WTC11 (cell line): ENCODE data around the gene GLB1L3. TPM values are rescaled to one million over a fixed set of nuclear protein-coding genes. Genes with fewer than 3 reads are reported as not detected.
"Not testable (repeated sequence)": the region's sequence is repeated elsewhere in the genome, so short reads cannot be mapped to it uniquely, and the experiment has no call there.

ENCODE experiments used
- ATAC-seq: fragments of 200-7000 bp; cut with Tn5 transposase; 2 replicates; pipeline ENCODE4 v1.10.0; 2021; ENCODE audit warnings: mild to moderate bottlenecking, moderate library complexity
- CTCF ChIA-PET: fragments of 300-600 bp; sonication (Branson Sonifier 250); formaldehyde crosslinking; loops from one replicate; lab custom pipeline; 2021; ENCODE audit warnings: antibody characterized with exemption; lab: Charles Lee
- POLR2A ChIA-PET: fragments of 350-600 bp; sonication (Branson Sonifier 250); formaldehyde crosslinking; loops from one replicate; lab custom pipeline; 2021; ENCODE audit warnings: antibody characterized with exemption; lab: Charles Lee
- DNase-seq: peaks from one replicate; pipeline ENCODE4 v3.0.0; 2021; ENCODE audit warnings: low spot score
- H3K27ac Mint-ChIP-seq: 2 replicates; pipeline ENCODE4 v1.8.0; 2021; ENCODE audit warnings: mixed read lengths
- H3K27me3 Mint-ChIP-seq: 2 replicates; pipeline ENCODE4 v1.8.0; 2021; ENCODE audit warnings: low read depth, mild to moderate bottlenecking, moderate library complexity, mixed read lengths
- H3K36me3 Mint-ChIP-seq: 2 replicates; pipeline ENCODE4 v1.8.0; 2021; ENCODE audit warnings: mixed read lengths
- H3K4me1 Mint-ChIP-seq: 2 replicates; pipeline ENCODE4 v1.8.0; 2022; ENCODE audit warnings: mixed read lengths
- H3K4me3 Mint-ChIP-seq: 2 replicates; pipeline ENCODE4 v1.8.0; 2021; ENCODE audit warnings: mild to moderate bottlenecking, moderate library complexity, mixed read lengths
- H3K9me3 Mint-ChIP-seq: 2 replicates; pipeline ENCODE4 v1.8.0; 2021; ENCODE audit warnings: mixed read lengths
- ATF6 ChIP-seq: sonication (generic); formaldehyde crosslinking; IDR thresholded peaks from 2 replicates; pipeline ENCODE4 v1.8.1; 2023; ENCODE audit warnings: mild to moderate bottlenecking, missing genetic modification reagents
- CREB1 ChIP-seq: sonication (generic); formaldehyde crosslinking; IDR thresholded peaks from 2 replicates; pipeline ENCODE4 v1.8.0; 2023; ENCODE audit warnings: mild to moderate bottlenecking, missing genetic modification reagents
- EMX1 ChIP-seq: fragments of 250-450 bp; sonication (Bioruptor Pico); IDR thresholded peaks from 2 replicates; pipeline ENCODE4 v1.8.0; 2021; ENCODE audit warnings: mild to moderate bottlenecking
- ESRRA ChIP-seq: sonication (generic); formaldehyde crosslinking; IDR thresholded peaks from 2 replicates; pipeline ENCODE4 v1.8.1; 2022; ENCODE audit warnings: mild to moderate bottlenecking, missing genetic modification reagents, borderline replicate concordance
- GRHL2 ChIP-seq: fragments of 250-450 bp; sonication (Bioruptor Pico); IDR thresholded peaks from 2 replicates; pipeline ENCODE4 v1.8.0; 2022; ENCODE audit warnings: mild to moderate bottlenecking, moderate library complexity; ENCODE audit not compliant: insufficient replicate concordance, severe bottlenecking
- HMGA2 ChIP-seq: fragments of 250-450 bp; sonication (Bioruptor Pico); IDR thresholded peaks from 2 replicates; pipeline ENCODE4 v1.4.0; 2021; ENCODE audit warnings: mild to moderate bottlenecking, moderate library complexity
- IRF1 ChIP-seq: sonication (generic); formaldehyde crosslinking; IDR thresholded peaks from 2 replicates; pipeline ENCODE4 v1.8.0; 2023; ENCODE audit warnings: missing genetic modification reagents
- MXD4 ChIP-seq: fragments of 250-450 bp; sonication (Bioruptor Pico); IDR thresholded peaks from 2 replicates; pipeline ENCODE4 v1.8.0; 2021; ENCODE audit warnings: mild to moderate bottlenecking, moderate library complexity, borderline replicate concordance
- RORB ChIP-seq: fragments of 250-450 bp; sonication (Bioruptor Pico); IDR thresholded peaks from 2 replicates; pipeline ENCODE4 v1.9.0; 2021; ENCODE audit warnings: mild to moderate bottlenecking
- TEAD1 ChIP-seq: sonication (generic); formaldehyde crosslinking; IDR thresholded peaks from 2 replicates; pipeline ENCODE4 v1.8.0; 2022; ENCODE audit warnings: mild to moderate bottlenecking, missing genetic modification reagents
- TEAD4 ChIP-seq: sonication (generic); formaldehyde crosslinking; IDR thresholded peaks from 2 replicates; pipeline ENCODE4 v1.8.0; 2022; ENCODE audit warnings: mild to moderate bottlenecking, missing genetic modification reagents
- USF2 ChIP-seq: sonication (generic); formaldehyde crosslinking; IDR thresholded peaks from 2 replicates; pipeline ENCODE4 v1.8.1; 2023; ENCODE audit warnings: mild to moderate bottlenecking, missing genetic modification reagents, moderate library complexity
- ZBTB21 ChIP-seq: sonication (generic); formaldehyde crosslinking; IDR thresholded peaks from 2 replicates; pipeline ENCODE4 v1.8.1; 2023; ENCODE audit warnings: mild to moderate bottlenecking, missing genetic modification reagents, borderline replicate concordance
- ZNF219 ChIP-seq: sonication (generic); formaldehyde crosslinking; IDR thresholded peaks from 2 replicates; pipeline ENCODE4 v1.8.0; 2023; ENCODE audit warnings: missing genetic modification reagents, mild to moderate bottlenecking, borderline replicate concordance
- ZNF317 ChIP-seq: sonication (generic); formaldehyde crosslinking; IDR thresholded peaks from 2 replicates; pipeline ENCODE4 v1.8.1; 2023; ENCODE audit warnings: low read depth, mild to moderate bottlenecking, moderate library complexity, missing genetic modification reagents, borderline replicate concordance
- total RNA-seq: library from RNA; stranded (reverse); gene quantifications from 3 replicates; pipeline ENCODE4 v1.2.3, GENCODE V29; 2021
- TF ChIP-seq, protein P1 (sequence below): sonication (generic); formaldehyde crosslinking; IDR thresholded peaks from 2 replicates; pipeline ENCODE4 v1.8.0; 2022; ENCODE audit warnings: missing genetic modification reagents
- TF ChIP-seq, protein P2 (sequence below): sonication (generic); formaldehyde crosslinking; IDR thresholded peaks from 2 replicates; pipeline ENCODE4 v1.8.1; 2022; ENCODE audit warnings: mild to moderate bottlenecking, missing genetic modification reagents, moderate library complexity, borderline replicate concordance
- TF ChIP-seq, protein P3 (sequence below): sonication (generic); formaldehyde crosslinking; IDR thresholded peaks from 2 replicates; pipeline ENCODE4 v1.8.1; 2022; ENCODE audit warnings: missing genetic modification reagents, borderline replicate concordance
- TF ChIP-seq, protein P4 (sequence below): fragments of 250-450 bp; sonication (Bioruptor Pico); IDR thresholded peaks from 2 replicates; pipeline ENCODE4 v1.9.0; 2021; ENCODE audit warnings: mild to moderate bottlenecking

Gene GLB1L3
- total RNA-seq, 1 experiment from 2014 or later, result 50.2 TPM

- peaks cover 57% of the 10 kb centered on the region for H3K36me3 Mint-ChIP-seq
- POLR2A ChIA-PET, H3K27me3 Mint-ChIP-seq: not testable (repeated sequence)
Observed at GRCh38 chr11:134284349-134284748, 8.2 kb downstream of the GLB1L3 start.

GRCh38 chr11:134287561-134287960 is 11.4 kb downstream of the GLB1L3 start:
- H3K36me3 Mint-ChIP-seq, result peaks cover 67% of the 10 kb centered on the region
- DNase-seq (no peak), ATAC-seq (no peak)
- H3K27ac Mint-ChIP-seq, result 0 out of 2 replicates have a peak overlapping the region, but pooled peaks have one; percentile 14
- H3K4me1 Mint-ChIP-seq, result peaks cover 20% of the 10 kb centered on the region
- ChIA-PET POLR2A (no interaction called here), CTCF (interaction anchor here (0.8 kb wide), 1 partner anchor 25 kb away, joined by 5 read pairs; no protein-coding TSS in a partner anchor)
- H3K4me3 Mint-ChIP-seq, result no peak overlapping the region
- H3K27me3 Mint-ChIP-seq, result no peaks in the 10 kb centered on the region
- TF ChIP-seq CREB1 (CRISPR knock-in tag) (no peak), ZNF219 (no peak), ZNF317 (CRISPR knock-in tag) (no peak), ATF6 (CRISPR knock-in tag) (no peak), TEAD1 (no peak), MXD4 (CRISPR knock-in tag) (no peak), HMGA2 (CRISPR knock-in tag) (no peak), TEAD4 (CRISPR knock-in tag) (no peak), RORB (CRISPR knock-in tag) (no peak), IRF1 (no peak), USF2 (CRISPR knock-in tag) (no peak), ESRRA (no peak), EMX1 (CRISPR knock-in tag) (no peak), GRHL2 (no peak), ZBTB21 (no peak)
- TF ChIP-seq, protein P1, sequence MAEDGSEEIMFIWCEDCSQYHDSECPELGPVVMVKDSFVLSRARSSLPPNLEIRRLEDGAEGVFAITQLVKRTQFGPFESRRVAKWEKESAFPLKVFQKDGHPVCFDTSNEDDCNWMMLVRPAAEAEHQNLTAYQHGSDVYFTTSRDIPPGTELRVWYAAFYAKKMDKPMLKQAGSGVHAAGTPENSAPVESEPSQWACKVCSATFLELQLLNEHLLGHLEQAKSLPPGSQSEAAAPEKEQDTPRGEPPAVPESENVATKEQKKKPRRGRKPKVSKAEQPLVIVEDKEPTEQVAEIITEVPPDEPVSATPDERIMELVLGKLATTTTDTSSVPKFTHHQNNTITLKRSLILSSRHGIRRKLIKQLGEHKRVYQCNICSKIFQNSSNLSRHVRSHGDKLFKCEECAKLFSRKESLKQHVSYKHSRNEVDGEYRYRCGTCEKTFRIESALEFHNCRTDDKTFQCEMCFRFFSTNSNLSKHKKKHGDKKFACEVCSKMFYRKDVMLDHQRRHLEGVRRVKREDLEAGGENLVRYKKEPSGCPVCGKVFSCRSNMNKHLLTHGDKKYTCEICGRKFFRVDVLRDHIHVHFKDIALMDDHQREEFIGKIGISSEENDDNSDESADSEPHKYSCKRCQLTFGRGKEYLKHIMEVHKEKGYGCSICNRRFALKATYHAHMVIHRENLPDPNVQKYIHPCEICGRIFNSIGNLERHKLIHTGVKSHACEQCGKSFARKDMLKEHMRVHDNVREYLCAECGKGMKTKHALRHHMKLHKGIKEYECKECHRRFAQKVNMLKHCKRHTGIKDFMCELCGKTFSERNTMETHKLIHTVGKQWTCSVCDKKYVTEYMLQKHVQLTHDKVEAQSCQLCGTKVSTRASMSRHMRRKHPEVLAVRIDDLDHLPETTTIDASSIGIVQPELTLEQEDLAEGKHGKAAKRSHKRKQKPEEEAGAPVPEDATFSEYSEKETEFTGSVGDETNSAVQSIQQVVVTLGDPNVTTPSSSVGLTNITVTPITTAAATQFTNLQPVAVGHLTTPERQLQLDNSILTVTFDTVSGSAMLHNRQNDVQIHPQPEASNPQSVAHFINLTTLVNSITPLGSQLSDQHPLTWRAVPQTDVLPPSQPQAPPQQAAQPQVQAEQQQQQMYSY (CRISPR knock-in tag), result no peak
- TF ChIP-seq, protein P2, sequence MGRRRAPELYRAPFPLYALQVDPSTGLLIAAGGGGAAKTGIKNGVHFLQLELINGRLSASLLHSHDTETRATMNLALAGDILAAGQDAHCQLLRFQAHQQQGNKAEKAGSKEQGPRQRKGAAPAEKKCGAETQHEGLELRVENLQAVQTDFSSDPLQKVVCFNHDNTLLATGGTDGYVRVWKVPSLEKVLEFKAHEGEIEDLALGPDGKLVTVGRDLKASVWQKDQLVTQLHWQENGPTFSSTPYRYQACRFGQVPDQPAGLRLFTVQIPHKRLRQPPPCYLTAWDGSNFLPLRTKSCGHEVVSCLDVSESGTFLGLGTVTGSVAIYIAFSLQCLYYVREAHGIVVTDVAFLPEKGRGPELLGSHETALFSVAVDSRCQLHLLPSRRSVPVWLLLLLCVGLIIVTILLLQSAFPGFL (CRISPR knock-in tag), result no peak
- TF ChIP-seq, protein P3, sequence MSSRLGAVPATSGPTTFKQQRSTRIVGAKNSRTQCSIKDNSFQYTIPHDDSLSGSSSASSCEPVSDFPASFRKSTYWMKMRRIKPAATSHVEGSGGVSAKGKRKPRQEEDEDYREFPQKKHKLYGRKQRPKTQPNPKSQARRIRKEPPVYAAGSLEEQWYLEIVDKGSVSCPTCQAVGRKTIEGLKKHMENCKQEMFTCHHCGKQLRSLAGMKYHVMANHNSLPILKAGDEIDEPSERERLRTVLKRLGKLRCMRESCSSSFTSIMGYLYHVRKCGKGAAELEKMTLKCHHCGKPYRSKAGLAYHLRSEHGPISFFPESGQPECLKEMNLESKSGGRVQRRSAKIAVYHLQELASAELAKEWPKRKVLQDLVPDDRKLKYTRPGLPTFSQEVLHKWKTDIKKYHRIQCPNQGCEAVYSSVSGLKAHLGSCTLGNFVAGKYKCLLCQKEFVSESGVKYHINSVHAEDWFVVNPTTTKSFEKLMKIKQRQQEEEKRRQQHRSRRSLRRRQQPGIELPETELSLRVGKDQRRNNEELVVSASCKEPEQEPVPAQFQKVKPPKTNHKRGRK (CRISPR knock-in tag), result no peak
- TF ChIP-seq, protein P4, sequence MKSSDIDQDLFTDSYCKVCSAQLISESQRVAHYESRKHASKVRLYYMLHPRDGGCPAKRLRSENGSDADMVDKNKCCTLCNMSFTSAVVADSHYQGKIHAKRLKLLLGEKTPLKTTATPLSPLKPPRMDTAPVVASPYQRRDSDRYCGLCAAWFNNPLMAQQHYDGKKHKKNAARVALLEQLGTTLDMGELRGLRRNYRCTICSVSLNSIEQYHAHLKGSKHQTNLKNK (CRISPR knock-in tag), result no peak
- H3K9me3 Mint-ChIP-seq, result no peaks in the 10 kb centered on the region

More at GRCh38 chr11:134284349-134284748, 8.2 kb downstream of the GLB1L3 start:
- DNase-seq, CTCF ChIA-PET, H3K27ac Mint-ChIP-seq, H3K9me3 Mint-ChIP-seq, ATAC-seq, H3K4me3 Mint-ChIP-seq: not testable (repeated sequence)
- H3K4me1 Mint-ChIP-seq, result peaks cover 29% of the 10 kb centered on the region
